NCI-H146 treated with DMSO at 0.1 percent for 48 hours (cell line): ENCODE measurements around the gene ZIC1.

ENCODE experiments used
- DNase-seq: peaks from one replicate; lab custom pipeline; 2025; ENCODE audit not compliant: unreplicated experiment; lab: John Stamatoyannopoulos, UW

Gene ZIC1

DNA sequence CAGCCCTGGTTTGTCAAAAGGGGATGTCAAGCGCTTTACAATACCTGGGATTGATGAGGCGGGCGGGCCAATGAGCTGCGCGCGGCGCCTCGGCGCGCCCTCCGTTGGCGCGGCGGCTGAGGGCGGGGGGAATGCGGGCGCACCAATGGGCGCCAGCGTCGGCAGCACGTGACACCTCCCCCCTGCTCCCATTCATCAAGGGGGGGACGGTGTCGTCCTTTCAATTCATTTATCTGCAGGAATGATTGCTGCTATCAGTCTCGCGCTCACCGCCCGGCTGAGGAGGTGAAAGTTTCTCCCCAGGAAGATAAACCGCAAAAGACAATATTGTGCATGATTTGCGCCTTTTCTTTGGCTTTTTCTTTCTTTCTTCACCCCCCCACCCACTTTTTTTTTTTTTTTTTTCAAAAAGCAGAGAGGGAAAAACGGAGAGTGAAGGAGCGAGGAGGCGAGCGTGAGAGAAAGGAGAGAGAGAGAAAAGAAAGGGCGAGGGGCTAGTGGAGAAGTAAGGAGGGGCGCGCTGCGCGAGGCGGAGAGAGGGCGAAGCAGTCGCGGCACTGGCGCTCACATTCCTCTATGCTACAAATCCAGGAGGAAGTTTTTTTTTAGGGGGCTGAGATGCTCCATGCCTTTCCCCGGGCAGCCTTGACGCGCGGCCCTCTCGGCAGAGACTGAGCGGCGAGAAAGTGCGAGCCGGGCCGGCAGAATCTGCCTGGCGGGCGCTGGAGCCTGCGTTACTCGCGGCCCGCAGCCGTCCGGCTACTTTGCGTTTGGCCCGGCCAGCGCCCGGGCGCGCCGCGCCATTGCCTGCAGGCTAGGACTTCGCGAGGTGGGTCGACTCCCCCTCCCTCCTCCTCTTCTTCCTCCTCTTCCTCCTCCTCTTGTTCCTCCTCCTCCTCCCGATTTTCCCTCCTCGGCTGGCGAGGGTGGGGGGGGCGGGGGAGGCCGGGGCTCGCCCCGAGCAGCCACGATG is at the start of gene ZIC1:
TSS of gene ZIC1 (plus strand) at position 223 of the 973 bp plus-strand sequence. CDS start at position 971, 748 bp downstream.
- no peak for DNase-seq

- DNase-seq: no peak
Observed at GRCh38 chr3:147360051-147360439, 49.1 kb upstream of the ZIC1 start.

GRCh38 chr3:147360646-147361453 is 48.3 kb upstream of the ZIC1 start:
- DNase-seq: peak; percentile 82

- peak; percentile 83 for DNase-seq
Observed at GRCh38 chr3:147361454-147362420, 47.4 kb upstream of the ZIC1 start.

GRCh38 chr3:147364771-147365170 is 44.4 kb upstream of the ZIC1 start:
- DNase-seq: no peak

DNA sequence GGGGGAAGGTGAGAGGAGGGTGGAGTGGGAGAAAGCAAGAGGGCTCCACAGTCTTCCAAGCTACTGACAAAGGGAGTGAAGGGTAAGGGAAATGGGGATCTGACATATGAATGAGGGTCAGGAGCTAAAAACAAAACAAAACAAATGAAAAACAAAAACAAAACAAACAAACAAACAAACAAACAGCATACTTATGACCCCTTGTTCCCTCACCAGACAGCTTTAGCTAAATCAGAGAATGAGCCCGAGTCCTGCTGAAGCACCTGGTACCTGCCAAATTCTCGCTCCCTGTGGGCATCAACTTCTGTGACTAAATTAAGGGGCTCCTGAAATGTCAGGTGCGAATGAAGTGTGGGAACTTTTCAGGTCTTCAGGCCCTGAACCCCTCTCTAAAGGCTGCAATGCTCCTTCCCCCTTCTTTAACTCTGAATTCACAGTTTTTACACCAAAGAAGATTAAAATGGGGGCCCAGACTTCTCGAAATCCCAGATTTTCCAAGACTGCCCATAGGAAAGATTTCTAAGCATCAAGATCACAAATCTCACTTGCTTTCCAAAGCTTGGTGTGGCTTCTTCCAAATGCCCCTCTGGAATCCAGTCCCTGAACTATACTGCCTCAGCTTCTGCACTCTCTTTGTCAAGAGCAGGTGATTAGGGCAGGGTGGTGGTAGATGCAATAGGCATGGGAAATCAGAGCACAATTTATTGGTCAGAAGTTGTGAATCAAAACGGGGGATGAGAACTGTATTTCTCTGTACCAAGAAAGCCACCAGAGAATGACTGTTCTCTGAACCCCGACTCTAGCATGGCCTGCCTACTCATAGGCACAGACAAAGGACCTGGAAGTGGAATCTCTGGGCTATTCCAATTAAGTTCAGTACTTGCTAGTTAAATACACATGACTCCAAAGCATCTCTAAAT is 43.7 kb upstream of the ZIC1 start:
- DNase-seq: no peak

DNA sequence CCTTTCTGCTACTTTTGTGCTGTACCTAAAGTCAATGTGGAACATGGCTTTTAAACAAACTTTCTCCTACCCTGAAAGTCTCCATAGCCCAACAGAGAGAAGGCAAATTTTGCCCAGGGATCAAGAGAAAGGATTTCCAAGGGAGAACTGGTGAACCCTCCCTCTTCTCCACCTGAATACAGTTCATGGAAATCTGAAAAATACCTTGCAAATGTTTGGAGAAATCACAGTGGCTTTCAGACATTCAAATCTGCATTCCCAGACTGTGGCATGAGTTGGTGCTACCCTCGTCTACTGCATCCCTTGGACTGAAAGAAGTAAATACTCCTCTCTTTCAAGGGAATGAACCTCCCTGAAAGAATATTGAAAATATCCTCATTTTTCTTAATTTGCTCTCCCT is 41.5 kb upstream of the ZIC1 start:
- no peak for DNase-seq

- DNase-seq: no peak
Observed at GRCh38 chr3:147368151-147368550, 41.0 kb upstream of the ZIC1 start.

- no peak for DNase-seq
Observed at GRCh38 chr3:147368561-147369221, 40.5 kb upstream of the ZIC1 start.

GRCh38 chr3:147369231-147369630 is 39.9 kb upstream of the ZIC1 start:
- DNase-seq: no peak

- DNase-seq: no peak
Observed at GRCh38 chr3:147369661-147370123, 39.5 kb upstream of the ZIC1 start.

- DNase-seq: no peak
Observed at GRCh38 chr3:147370349-147370748, 38.8 kb upstream of the ZIC1 start.

- no peak for DNase-seq
Observed at GRCh38 chr3:147371140-147371539, 38.0 kb upstream of the ZIC1 start.

DNA sequence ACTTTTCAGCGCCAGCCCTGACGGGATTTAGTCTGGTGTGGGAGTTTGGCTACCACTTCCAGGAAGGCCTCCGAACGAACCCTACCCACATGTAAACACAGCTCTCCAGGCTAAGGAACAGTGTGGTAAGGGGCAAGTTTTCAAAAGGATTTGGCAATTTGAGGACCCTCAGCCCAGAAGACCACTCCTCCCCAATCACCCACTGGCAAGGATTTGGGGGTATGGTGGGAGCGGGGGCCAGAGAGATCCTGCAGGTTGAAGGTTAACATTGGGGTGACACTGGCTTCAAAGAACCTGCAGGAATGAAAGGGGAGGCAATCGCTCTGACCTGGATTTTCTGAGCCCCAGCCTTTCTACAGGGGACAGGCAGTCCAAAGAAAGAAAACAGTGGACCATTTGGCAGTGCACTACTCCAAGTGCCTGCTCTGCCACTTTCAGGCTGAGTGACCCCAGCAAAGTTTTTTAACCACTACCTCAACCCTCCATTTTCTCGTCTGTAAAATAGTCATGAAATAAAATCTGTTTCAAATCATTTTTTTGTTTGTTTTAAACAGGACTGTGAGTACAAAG is 37.3 kb upstream of the ZIC1 start:
- DNase-seq: no peak

DNA sequence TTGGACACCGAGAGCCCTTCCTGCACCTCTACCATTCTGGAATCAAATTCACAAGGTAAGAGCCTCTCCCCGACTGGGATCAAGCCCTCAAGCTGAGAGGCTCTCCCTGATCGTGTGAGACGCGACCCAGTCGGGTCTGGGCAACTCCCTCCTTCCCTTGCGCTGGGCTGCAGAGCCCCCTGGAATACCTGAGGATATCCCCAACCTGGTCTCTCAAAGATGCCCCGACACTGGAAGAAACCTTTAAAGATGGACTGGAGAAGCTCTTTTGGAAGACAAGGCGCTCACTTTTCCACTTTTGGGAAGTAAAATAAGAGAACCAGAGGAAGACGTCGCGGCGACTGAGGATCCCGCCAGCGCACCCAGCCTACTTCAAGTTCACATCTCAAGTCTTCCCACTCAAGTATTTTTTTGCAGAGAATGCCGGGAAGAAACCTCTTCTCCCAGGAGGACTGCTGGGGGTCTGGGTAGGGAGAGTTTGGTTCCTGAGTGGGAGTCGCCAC is 36.6 kb upstream of the ZIC1 start:
- no peak for DNase-seq

DNA sequence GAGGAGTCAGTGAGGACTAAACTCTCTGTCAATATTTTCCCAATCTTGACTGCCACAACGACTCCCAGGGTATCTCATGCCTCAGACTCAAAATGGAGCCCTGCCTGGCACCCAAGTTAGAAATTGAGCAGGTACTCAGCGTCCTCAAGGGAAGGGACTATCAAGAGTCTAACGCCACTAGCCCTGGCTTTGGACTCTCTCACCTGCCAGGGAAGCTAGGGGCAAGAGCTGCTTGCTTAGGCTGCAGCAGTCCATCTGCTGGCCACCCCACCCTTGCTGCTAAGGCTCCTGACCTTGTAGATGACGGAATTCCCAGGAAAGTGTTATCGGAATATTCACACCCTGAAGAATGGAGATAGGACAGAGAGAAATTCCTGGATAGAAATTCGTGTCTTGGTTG is 35.9 kb upstream of the ZIC1 start:
- DNase-seq: no peak

GRCh38 chr3:147377412-147378367 is 31.5 kb upstream of the ZIC1 start:
- DNase-seq: no peak
